Glutamatergic neuron (in vitro differentiated cells): Measurements from ENCODE around the gene ZBTB46. TPM values are rescaled to one million over a fixed set of nuclear protein-coding genes. Genes with fewer than 3 reads are reported as not detected.

ENCODE experiments used
- DNase-seq: peaks from one replicate; pipeline ENCODE4 v3.0.0; 2022
- H3K27ac Mint-ChIP-seq: one replicate; pipeline ENCODE4 v1.8.0; 2020; ENCODE audit warnings: mild to moderate bottlenecking, mixed read lengths, inconsistent platforms; ENCODE audit not compliant: unreplicated experiment
- H3K27me3 Mint-ChIP-seq: one replicate; pipeline ENCODE4 v1.8.0; 2020; ENCODE audit warnings: mild to moderate bottlenecking, moderate library complexity, mixed read lengths, inconsistent platforms; ENCODE audit not compliant: unreplicated experiment
- H3K36me3 Mint-ChIP-seq: one replicate; pipeline ENCODE4 v1.8.0; 2020; ENCODE audit warnings: mild to moderate bottlenecking, mixed read lengths, inconsistent platforms; ENCODE audit not compliant: unreplicated experiment
- H3K4me1 Mint-ChIP-seq: one replicate; pipeline ENCODE4 v1.8.0; 2020; ENCODE audit warnings: mild to moderate bottlenecking, low read depth, mixed read lengths, inconsistent platforms; ENCODE audit not compliant: unreplicated experiment
- H3K4me3 Mint-ChIP-seq: one replicate; pipeline ENCODE4 v1.8.0; 2020; ENCODE audit warnings: mild to moderate bottlenecking, mixed read lengths, inconsistent platforms; ENCODE audit not compliant: unreplicated experiment
- H3K9me3 Mint-ChIP-seq: one replicate; pipeline ENCODE4 v1.8.0; 2020; ENCODE audit warnings: mild to moderate bottlenecking, moderate library complexity, mixed read lengths, inconsistent platforms; ENCODE audit not compliant: unreplicated experiment
- CTCF ChIP-seq: fragments of 200-600 bp; sonication (generic); IDR thresholded peaks from one replicate; pipeline ENCODE4 v1.5.0; 2021; ENCODE audit not compliant: partially characterized antibody, unreplicated experiment
- total RNA-seq: library from RNA; stranded (reverse); fragmentation: NEBNext Ultra II Directional; extraction: Animal tissue kit (Norgen Biotek cat#: 25700); gene quantifications from one replicate; pipeline ENCODE4 v1.2.1, GENCODE V29; 2021; ENCODE audit not compliant: unreplicated experiment

The ZBTB46 gene
- total RNA-seq, 1 donor from 2014 or later: 94.4 TPM

DNA sequence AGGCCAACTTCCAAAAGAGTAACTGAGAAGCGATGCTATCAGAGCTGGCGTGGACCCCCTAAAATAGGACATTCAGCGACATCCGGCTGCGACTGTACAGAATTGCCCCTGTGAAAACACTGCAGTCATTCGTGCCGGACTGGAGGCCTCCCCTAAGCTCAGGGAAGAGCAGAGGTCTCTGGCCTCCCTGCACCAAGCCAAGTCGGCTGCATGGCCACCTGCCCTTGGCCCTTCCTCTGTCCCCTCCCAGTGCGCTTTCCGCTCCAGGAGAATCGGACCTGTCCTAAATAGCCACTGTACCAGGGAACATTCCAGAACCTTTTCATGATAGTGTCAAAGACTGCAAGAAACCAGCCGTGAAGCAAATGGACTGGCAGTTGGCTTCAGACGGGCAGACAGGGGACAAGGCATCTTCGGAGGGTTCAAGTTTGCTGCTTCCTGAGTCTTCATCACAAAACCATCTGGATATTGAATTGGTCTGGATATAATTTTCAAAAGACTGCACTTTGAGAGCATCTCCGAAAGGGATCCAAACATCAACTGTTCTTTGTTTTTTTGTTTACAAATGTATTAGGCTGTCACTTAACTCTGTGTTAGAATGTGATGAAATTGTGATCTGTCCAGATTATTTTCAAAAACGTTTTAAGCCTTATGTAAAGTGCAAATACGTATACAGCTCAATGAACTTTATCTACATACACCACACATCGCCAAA lies 75.0 kb downstream of the ZBTB46 start:
- no peak for TF ChIP-seq CTCF
- Mint-ChIP-seq H3K27me3 (peaks cover 6% of the 10 kb centered on the region), H3K36me3 (peaks cover 15% of the 10 kb centered on the region), H3K4me3 (peak overlapping the region; percentile 83), H3K9me3 (peaks cover 25% of the 10 kb centered on the region), H3K4me1 (peaks cover 23% of the 10 kb centered on the region), H3K27ac (peak overlapping the region; percentile 98)
- DNase-seq: no peak

DNA sequence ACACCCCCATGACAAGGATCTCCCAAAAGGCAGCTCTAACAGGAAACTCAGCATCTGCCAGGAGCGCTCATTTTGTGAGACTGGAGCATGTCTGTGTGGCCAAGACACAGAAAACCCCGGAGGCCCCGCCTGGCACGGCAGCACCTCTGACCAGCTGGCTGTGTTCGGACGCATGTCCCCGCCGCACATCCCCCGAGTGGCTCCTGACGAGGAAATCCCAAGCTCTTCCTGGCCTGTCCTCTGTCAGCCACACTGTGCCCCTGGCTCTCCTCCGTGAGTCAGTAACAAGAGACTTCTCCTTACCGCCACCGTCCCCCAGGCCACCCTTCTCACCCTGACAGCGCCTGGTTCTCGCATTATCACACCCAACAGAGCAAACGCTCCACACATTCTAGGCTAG lies 77.1 kb downstream of the ZBTB46 start:
- DNase-seq: peak; percentile 64

DNA sequence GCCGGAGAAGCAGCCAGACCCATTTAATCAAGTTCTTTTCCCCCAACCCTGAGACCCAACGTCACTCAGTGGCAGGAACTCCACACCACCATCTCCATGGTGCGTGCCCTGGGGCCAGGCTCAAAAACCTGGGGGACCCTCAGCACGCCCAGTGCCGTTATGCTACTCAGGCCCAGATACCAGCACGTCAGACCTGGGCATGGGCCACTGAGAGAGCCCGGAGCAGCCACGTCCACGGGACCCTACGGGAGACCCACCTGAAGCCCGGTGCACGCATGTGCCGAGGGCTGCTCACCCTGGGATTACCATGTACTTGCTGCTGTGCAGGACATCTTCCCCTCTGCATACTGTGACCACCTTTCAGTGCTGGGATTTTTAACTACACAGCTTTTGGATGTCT lies 77.7 kb downstream of the ZBTB46 start:
- no peak for DNase-seq
- Mint-ChIP-seq H3K9me3 (peaks cover 24% of the 10 kb centered on the region), H3K27me3 (peaks cover 11% of the 10 kb centered on the region), H3K36me3 (no peaks in the 10 kb centered on the region), H3K27ac (peak overlapping the region; percentile 86), H3K4me1 (peaks cover 23% of the 10 kb centered on the region), H3K4me3 (peak overlapping the region; percentile 69)
- no peak for TF ChIP-seq CTCF

More for the DNA sequence above, 77.1 kb downstream of the ZBTB46 start:
- H3K4me1 Mint-ChIP-seq: peaks cover 23% of the 10 kb centered on the region
- H3K4me3 Mint-ChIP-seq: peak overlapping the region; percentile 69
- H3K36me3 Mint-ChIP-seq: peaks cover 1% of the 10 kb centered on the region
- peaks cover 26% of the 10 kb centered on the region for H3K9me3 Mint-ChIP-seq
- H3K27ac Mint-ChIP-seq: peak overlapping the region; percentile 86
- no peak for TF ChIP-seq CTCF
- H3K27me3 Mint-ChIP-seq: peaks cover 6% of the 10 kb centered on the region

GRCh38 chr20:63752411-63753101 lies 78.5 kb downstream of the ZBTB46 start:
- no peak overlapping the region for H3K27ac Mint-ChIP-seq
- no peak overlapping the region for H3K4me3 Mint-ChIP-seq
- H3K36me3 Mint-ChIP-seq: no peaks in the 10 kb centered on the region
- H3K4me1 Mint-ChIP-seq: peaks cover 22% of the 10 kb centered on the region
- peaks cover 11% of the 10 kb centered on the region for H3K27me3 Mint-ChIP-seq
- peaks cover 20% of the 10 kb centered on the region for H3K9me3 Mint-ChIP-seq
- DNase-seq: no peak
- no peak for TF ChIP-seq CTCF
